LHCN-M2 (cell line): ENCODE measurements around the gene RDM1. TPM values are rescaled to one million over a fixed set of nuclear protein-coding genes. Genes with fewer than 3 reads are reported as not detected.

Source experiments
- DNase-seq: peaks from one replicate; pipeline ENCODE4 v3.0.0-alpha.2; 2012; ENCODE audit warnings: low read depth
- total RNA-seq: library from RNA; depleted of rRNA; stranded (reverse); fragments of >200 nt; gene quantifications from 2 replicates; pipeline ENCODE4 v1.2.3, GENCODE V29; 2014; rRNA removed

RDM1 gene
- total RNA-seq, 1 experiment from 2014 or later: 1.8 TPM

- no peak for DNase-seq
These were observed 59.4 kb downstream of the RDM1 start for GRCh38 chr17:35870906-35871819.

GRCh38 chr17:35868737-35869136 is 61.8 kb downstream of the RDM1 start, which contains the start of gene HEATR9:
Gene HEATR9, minus strand, starts transcription at chr17:35868891. Its CDS starts 149 bp downstream, at chr17:35868742.
- DNase-seq: no peak

Other genes starting within 250 kb of the RDM1 start
- 0.32 and 0.63 TPM in 2 replicates for gene RASL10B, start 199.1 kb downstream of the RDM1 start, total RNA-seq
- gene GAS2L2, start 177.5 kb downstream of the RDM1 start, total RNA-seq: not detected in 2 replicates
- not detected in 2 replicates for gene C17orf50, start 169.9 kb downstream of the RDM1 start, total RNA-seq
- gene MMP28, start 135.1 kb downstream of the RDM1 start, total RNA-seq: not detected in 2 replicates
- gene TAF15, start 121.3 kb downstream of the RDM1 start, total RNA-seq: 25.9 and 42.4 TPM in 2 replicates
- not detected in 2 replicates for gene HEATR9, start 61.9 kb downstream of the RDM1 start, total RNA-seq
- 1.1 and 1.9 TPM in 2 replicates for gene CCL5, start 50.4 kb downstream of the RDM1 start, total RNA-seq
- gene LYZL6, start 12.9 kb upstream of the RDM1 start, total RNA-seq: not detected in 2 replicates
- not detected in 2 replicates for gene CCL16, start 50.7 kb upstream of the RDM1 start, total RNA-seq
- gene CCL14, start 56.0 kb upstream of the RDM1 start, total RNA-seq: not detected in 2 replicates
- not detected in 2 replicates for gene CCL15, start 70.8 kb upstream of the RDM1 start, total RNA-seq
- not detected in 2 replicates for gene CCL23, start 87.2 kb upstream of the RDM1 start, total RNA-seq
- gene CCL18, start 133.5 kb upstream of the RDM1 start, total RNA-seq: not detected in 2 replicates
- not detected in 2 replicates for gene CCL3, start 159.4 kb upstream of the RDM1 start, total RNA-seq
- not detected in 2 replicates for gene CCL4, start 173.1 kb upstream of the RDM1 start, total RNA-seq
- 1.4 TPM in 1 of 2 replicates, not detected in the other for gene TBC1D3B, start 245.9 kb upstream of the RDM1 start, total RNA-seq